PC-9 (cell line): ENCODE measurements around the gene TEAD2. TPM values are rescaled to one million over a fixed set of nuclear protein-coding genes. Genes with fewer than 3 reads are reported as not detected.
"Not testable (repeated sequence)": the region's sequence is repeated elsewhere in the genome, so short reads cannot be mapped to it uniquely, and the experiment has no call there.

Experiments
- BruUV-seq: library from RNA; stranded (reverse); fragments of 400-500 nt; replicated peaks from 2 replicates; lab custom pipeline; 2021; lab: Mats Ljungman, UMichigan
- CTCF ChIA-PET: fragments of 300-600 bp; sonication (Branson Sonifier 250); formaldehyde crosslinking; loops from one replicate; lab custom pipeline; 2022; ENCODE audit warnings: antibody characterized with exemption; lab: Charles Lee
- POLR2A ChIA-PET: fragments of 300-600 bp; sonication (Branson Sonifier 250); formaldehyde crosslinking; loops from one replicate; lab custom pipeline; 2022; ENCODE audit warnings: antibody characterized with exemption; ENCODE audit not compliant: unreplicated experiment; lab: Charles Lee
- DNase-seq, 2 experiments: peaks; one replicate each; pipeline versions ENCODE4 v3.0.0 to v3.0.0-alpha.2; 2015 to 2022; ENCODE audit warnings: mixed read lengths in 1 of 2
- H2AFZ ChIP-seq: fragments of 200-600 bp; sonication (generic); 2 replicates; pipeline ENCODE4 v1.8.1; 2017; ENCODE audit warnings: antibody characterized with exemption
- H3F3A ChIP-seq: fragments of 200-600 bp; sonication (generic); 2 replicates; pipeline ENCODE4 v1.8.1; 2017; ENCODE audit warnings: antibody characterized with exemption, mild to moderate bottlenecking, low read depth; ENCODE audit not compliant: insufficient read depth
- H3K27ac ChIP-seq: fragments of 200-600 bp; sonication (generic); 2 replicates; pipeline ENCODE4 v1.6.1; 2016; ENCODE audit warnings: mixed run types
- H3K27me3 ChIP-seq: fragments of 200-600 bp; sonication (generic); 2 replicates; pipeline ENCODE4 v1.6.1; 2016; ENCODE audit warnings: low read depth, mixed run types; ENCODE audit not compliant: insufficient read depth
- H3K36me3 ChIP-seq: fragments of 200-600 bp; sonication (generic); 2 replicates; pipeline ENCODE4 v1.6.1; 2016; ENCODE audit warnings: low read depth, mixed run types
- H3K4me1 ChIP-seq: fragments of 200-600 bp; sonication (generic); replicated peaks from 2 replicates; pipeline ENCODE4 v1.6.1; 2016; ENCODE audit warnings: mixed run types; ENCODE audit not compliant: insufficient read depth
- H3K4me2 ChIP-seq: fragments of 200-600 bp; sonication (generic); 2 replicates; pipeline ENCODE4 v1.6.1; 2017; ENCODE audit warnings: mixed run types
- H3K4me3 ChIP-seq: fragments of 200-600 bp; sonication (generic); 2 replicates; pipeline ENCODE4 v1.6.1; 2016; ENCODE audit warnings: mixed run types
- H3K79me2 ChIP-seq: fragments of 200-600 bp; sonication (generic); 2 replicates; pipeline ENCODE4 v1.6.1; 2017; ENCODE audit warnings: low read depth, mixed run types
- H3K9me2 ChIP-seq: fragments of 200-600 bp; sonication (generic); 2 replicates; pipeline ENCODE4 v1.8.1; 2017; ENCODE audit warnings: mild to moderate bottlenecking; ENCODE audit not compliant: insufficient read depth
- H3K9me3 ChIP-seq: fragments of 200-600 bp; sonication (generic); 2 replicates; pipeline ENCODE4 v1.8.1; 2016; ENCODE audit warnings: low read depth; ENCODE audit not compliant: insufficient read depth
- H4K20me1 ChIP-seq: fragments of 200-600 bp; sonication (generic); 2 replicates; pipeline ENCODE4 v1.8.1; 2017; ENCODE audit not compliant: insufficient read depth
- CTCF ChIP-seq: fragments of 200-600 bp; sonication (generic); conservative IDR thresholded peaks from 2 replicates; pipeline ENCODE4 v1.6.1; 2017; ENCODE audit warnings: mixed run types, antibody characterized with exemption, mild to moderate bottlenecking, moderate library complexity
- EZH2 ChIP-seq: fragments of 200-600 bp; sonication (generic); IDR thresholded peaks from 2 replicates; pipeline ENCODE4 v1.8.0; 2017; ENCODE audit warnings: antibody characterized with exemption, low read depth
- intact Hi-C: fragments of 100-400 bp; cut with micrococcal nuclease; formaldehyde crosslinking; loops from one replicate; pipeline ENCODE4 v1.10.0; 2022; ENCODE audit not compliant: unreplicated experiment
- total RNA-seq: library from RNA; stranded (reverse); gene quantifications from 2 replicates; pipeline ENCODE4 v1.2.3, GENCODE V29; 2021

TEAD2 gene
- total RNA-seq, 1 experiment from 2014 or later, result 55.6 TPM

- DNase-seq, result no peak
- H3K36me3 ChIP-seq, result no peaks in the 10 kb centered on the region
- H3K4me1 ChIP-seq, result no peaks in the 10 kb centered on the region
- no peaks in the 10 kb centered on the region for H4K20me1 ChIP-seq
- H3K27me3 ChIP-seq, result peaks cover 14% of the 10 kb centered on the region; the same call in 1 of the 2 replicates
- intact Hi-C loops, result no loop called here
- H3K4me2 ChIP-seq, result no peak overlapping the region
- H3K4me3 ChIP-seq, result no peak overlapping the region
- no peaks in the 10 kb centered on the region for H3F3A ChIP-seq
- H3K27ac ChIP-seq, result no peak overlapping the region
- H3K79me2 ChIP-seq, result no peaks in the 10 kb centered on the region
- H2AFZ ChIP-seq, result no peak overlapping the region
- CTCF ChIA-PET, result interaction anchor here (0.6 kb wide), 1 partner anchor 89 kb away, joined by 3 read pairs; no protein-coding TSS in a partner anchor
- no peaks in the 10 kb centered on the region for H3K9me2 ChIP-seq
- TF ChIP-seq CTCF (no peak), EZH2 (no peak)
- H3K9me3 ChIP-seq, result no peaks in the 10 kb centered on the region
- POLR2A ChIA-PET, result no interaction called here
- BruUV-seq, result no TSS peak
Observed at GRCh38 chr19:49315111-49315510, 47.1 kb downstream of the TEAD2 start.

- CTCF ChIA-PET, result no interaction called here
- no peaks in the 10 kb centered on the region for H3K9me2 ChIP-seq
- intact Hi-C loops, result no loop called here
- H3K27me3 ChIP-seq, result peaks cover 45% of the 10 kb centered on the region; the same call in 1 of the 2 replicates
- no peaks in the 10 kb centered on the region for H4K20me1 ChIP-seq
- no peak overlapping the region for H3K4me2 ChIP-seq
- POLR2A ChIA-PET, result no interaction called here
- H3K36me3 ChIP-seq, result no peaks in the 10 kb centered on the region
- TF ChIP-seq EZH2, result no peak
- no peak for TF ChIP-seq CTCF
- H3K4me1 ChIP-seq, result no peaks in the 10 kb centered on the region
- no peaks in the 10 kb centered on the region for H3K79me2 ChIP-seq
- no peak overlapping the region for H3K27ac ChIP-seq
- BruUV-seq, result no TSS peak
- no peak overlapping the region for H2AFZ ChIP-seq
- no peaks in the 10 kb centered on the region for H3K9me3 ChIP-seq
- H3K4me3 ChIP-seq, result no peak overlapping the region
- no peaks in the 10 kb centered on the region for H3F3A ChIP-seq
- no peak for DNase-seq
Observed at GRCh38 chr19:49309087-49309486, 53.1 kb downstream of the TEAD2 start.

- POLR2A ChIA-PET, H3K4me2 ChIP-seq, H3F3A ChIP-seq, H2AFZ ChIP-seq, H3K9me3 ChIP-seq, H3K9me2 ChIP-seq, DNase-seq, H3K27ac ChIP-seq, H3K4me1 ChIP-seq, H3K36me3 ChIP-seq, H3K4me3 ChIP-seq, intact Hi-C loops, H4K20me1 ChIP-seq, H3K79me2 ChIP-seq, BruUV-seq: not testable (repeated sequence)
- peaks cover 64% of the 10 kb centered on the region for H3K27me3 ChIP-seq
- CTCF ChIA-PET, result interaction anchor here (0.5 kb wide), 1 partner anchor 756 kb away, joined by 4 read pairs; no protein-coding TSS in a partner anchor
Observed at GRCh38 chr19:49306734-49307133, 55.5 kb downstream of the TEAD2 start.

GRCh38 chr19:49301866-49302252 is 60.4 kb downstream of the TEAD2 start:
- TF ChIP-seq CTCF, result no peak
- TF ChIP-seq EZH2, result no peak
- Histone ChIP-seq H4K20me1 (no peaks in the 10 kb centered on the region), H3K27ac (no peak overlapping the region), H3K27me3 (peaks cover 68% of the 10 kb centered on the region), H3K4me2 (no peak overlapping the region), H3K9me2 (no peaks in the 10 kb centered on the region), H2AFZ (no peak overlapping the region), H3F3A (no peaks in the 10 kb centered on the region), H3K4me3 (no peak overlapping the region), H3K79me2 (no peaks in the 10 kb centered on the region), H3K4me1 (no peaks in the 10 kb centered on the region), H3K9me3 (peaks cover 7% of the 10 kb centered on the region; the same call in 1 of the 2 replicates), H3K36me3 (no peaks in the 10 kb centered on the region)
- no peak for DNase-seq
- intact Hi-C loops, result no loop called here
- BruUV-seq, result no TSS peak
- ChIA-PET CTCF (interaction anchor here (0.5 kb wide), 1 partner anchor 38 kb away, joined by 6 read pairs; no protein-coding TSS in a partner anchor), POLR2A (no interaction called here)
